ENCODE measurements around the gene COL5A1.

- TF ChIP-seq POLR2A (IDR thresholded peaks at IDR 0.05) (no peak), CTCF (IDR thresholded peaks at IDR 0.05) (no peak)
Observed at GRCh38 chr9:134687556-134687955, 46.0 kb downstream of the COL5A1 start.

All from tibial nerve (tissue), 3 donors.